NCI-H774 (cell line): Measurements from ENCODE around the gene ATP6V1C2.
"Not testable (repeated sequence)": the region's sequence is repeated elsewhere in the genome, so short reads cannot be mapped to it uniquely, and the experiment has no call there.

Experiments
- DNase-seq: peaks from one replicate; lab custom pipeline; 2025; lab: John Stamatoyannopoulos, UW

The ATP6V1C2 gene

GRCh38 chr2:10786240-10786982, 65.0 kb downstream of the ATP6V1C2 start:
- no peak for DNase-seq

GRCh38 chr2:10787176-10787968, 65.9 kb downstream of the ATP6V1C2 start:
- DNase-seq, result no peak

- no peak for DNase-seq
Measured at GRCh38 chr2:10788855-10789254, 67.4 kb downstream of the ATP6V1C2 start.

DNA sequence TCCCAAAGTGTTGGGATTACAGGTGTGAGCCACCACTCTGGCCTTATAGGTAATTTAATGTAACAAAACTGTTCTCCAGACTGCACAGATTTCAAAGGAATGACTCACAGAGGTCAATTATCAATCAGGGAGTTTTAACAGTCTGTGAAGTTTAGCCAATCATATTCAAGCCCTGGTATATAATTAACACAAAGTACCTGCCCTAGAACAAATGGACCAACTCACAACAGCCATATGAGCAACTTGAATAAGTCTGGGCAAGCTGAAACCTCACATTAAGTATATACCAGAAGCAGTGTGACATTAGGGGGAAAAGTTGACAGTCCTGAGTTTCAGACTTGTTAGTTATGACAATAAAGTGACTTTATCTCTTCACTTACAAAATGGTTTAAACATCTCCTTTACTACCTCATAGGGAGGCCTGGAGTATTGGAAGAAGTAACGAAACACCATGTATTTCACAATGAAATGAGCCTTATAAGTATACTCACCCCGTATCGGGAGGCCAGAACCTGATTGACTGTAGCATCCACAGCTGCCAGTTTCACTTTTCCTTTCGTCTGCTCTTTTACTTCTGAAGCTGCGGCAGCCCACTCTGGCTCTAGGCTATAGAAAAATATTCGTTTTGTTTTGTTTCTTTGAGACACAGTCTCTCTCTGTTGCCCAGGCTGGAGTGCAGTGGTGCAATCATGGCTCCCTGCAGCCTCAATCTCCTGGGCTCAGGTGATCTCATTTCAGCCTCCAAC, 69.0 kb downstream of the ATP6V1C2 start:
- no peak for DNase-seq

GRCh38 chr2:10792001-10792634, 70.7 kb downstream of the ATP6V1C2 start:
- DNase-seq, result no peak

DNA sequence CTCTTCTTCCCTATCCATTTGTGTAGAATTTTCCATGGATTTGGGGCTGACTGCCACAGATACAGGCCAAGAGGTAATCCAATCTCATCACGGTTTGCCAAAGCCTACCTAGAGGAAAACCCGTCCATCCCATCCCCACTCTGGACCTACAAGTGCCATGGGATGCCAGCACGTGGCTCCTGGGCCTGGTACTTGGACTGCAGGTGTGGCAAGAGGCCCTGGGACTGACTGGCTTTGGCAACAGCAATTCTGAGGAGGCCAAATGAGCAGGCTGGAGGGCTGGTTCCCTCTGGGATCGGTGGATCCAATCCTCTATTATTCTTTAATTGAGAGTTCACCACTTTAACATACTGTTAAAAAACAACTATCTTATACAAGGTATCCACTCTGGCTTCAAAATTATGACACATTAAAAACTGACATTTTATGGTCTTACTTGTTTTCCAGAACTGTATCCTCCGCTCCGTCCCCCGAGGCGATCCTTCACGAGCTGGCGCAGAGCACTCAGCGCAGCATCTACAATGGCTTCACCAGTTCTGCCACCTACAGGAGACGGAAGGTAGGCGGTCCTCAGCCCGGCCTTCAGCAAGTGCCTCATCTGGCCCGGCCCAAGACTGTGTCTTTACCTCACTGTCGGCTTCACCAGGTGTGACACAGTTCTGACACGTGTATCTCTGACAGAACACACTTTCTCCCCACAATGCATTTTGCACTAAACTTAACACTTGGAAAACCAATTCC, 71.4 kb downstream of the ATP6V1C2 start:
- no peak for DNase-seq

DNA sequence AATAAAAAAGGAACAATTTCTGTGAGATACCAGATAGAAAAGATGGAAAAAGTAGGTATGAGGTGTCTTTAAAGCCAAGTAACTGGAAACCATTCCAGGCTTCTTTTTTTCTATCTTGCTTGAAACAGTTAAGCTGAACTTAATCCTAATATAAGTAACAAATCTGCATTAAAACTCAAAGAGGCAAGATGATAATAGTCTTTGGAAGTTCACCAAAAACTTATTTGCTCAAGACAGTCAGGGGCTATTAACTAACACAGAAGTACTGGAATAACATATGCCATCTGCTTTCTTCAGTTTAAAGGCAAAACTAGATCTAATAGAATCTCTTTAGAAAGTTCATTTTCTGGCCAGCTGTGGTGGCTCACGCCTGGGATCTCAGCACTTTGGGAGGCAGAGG, 72.4 kb downstream of the ATP6V1C2 start:
- no peak for DNase-seq

- DNase-seq, result no peak
Measured at GRCh38 chr2:10794876-10795275, 73.4 kb downstream of the ATP6V1C2 start.

GRCh38 chr2:10795508-10796046, 74.1 kb downstream of the ATP6V1C2 start:
- no peak for DNase-seq

GRCh38 chr2:10796703-10797102, 75.3 kb downstream of the ATP6V1C2 start:
- DNase-seq, result no peak

GRCh38 chr2:10798783-10799182, 77.4 kb downstream of the ATP6V1C2 start:
- no peak for DNase-seq

- DNase-seq, result no peak
Measured at GRCh38 chr2:10800163-10800562, 78.7 kb downstream of the ATP6V1C2 start.

GRCh38 chr2:10802657-10803056, 81.2 kb downstream of the ATP6V1C2 start:
- no peak for DNase-seq

DNA sequence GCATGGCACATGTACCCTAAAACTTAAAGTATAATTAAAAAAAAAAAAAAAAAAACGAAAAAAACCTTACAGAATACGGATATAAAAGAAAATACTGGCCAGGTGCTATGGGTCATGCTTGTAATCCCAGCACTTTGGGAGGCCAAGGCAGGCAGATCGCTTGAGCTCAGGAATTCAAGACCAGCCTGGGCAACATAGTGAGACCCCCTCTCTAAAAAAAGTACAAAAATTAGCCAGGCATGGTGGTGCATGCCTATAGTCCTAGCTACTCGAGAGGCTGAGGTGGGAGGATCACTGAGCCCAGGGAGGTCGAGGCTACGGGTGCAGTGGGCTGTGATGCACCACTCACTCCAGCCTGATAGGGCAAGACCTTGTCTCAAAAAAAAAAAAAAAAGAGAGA, 84.6 kb downstream of the ATP6V1C2 start:
- DNase-seq, result not testable (repeated sequence)

DNA sequence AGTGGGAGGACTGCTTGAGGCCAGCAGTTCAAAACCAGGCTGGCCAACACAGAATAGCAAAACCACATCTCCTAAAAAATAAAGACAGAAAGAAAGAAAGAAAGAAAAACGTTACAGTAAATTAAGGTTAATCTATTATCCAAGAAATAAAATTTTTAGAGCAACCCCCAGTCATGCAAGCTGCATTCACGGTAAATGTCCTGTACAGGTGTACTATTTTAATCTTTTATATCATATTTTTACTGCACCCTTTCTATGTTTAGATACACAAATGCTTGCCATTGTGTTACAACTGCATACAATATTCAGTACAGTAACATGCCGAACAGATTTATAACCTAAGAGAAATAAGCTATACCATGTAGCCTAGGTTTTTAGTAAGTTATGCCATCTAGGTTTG, 85.1 kb downstream of the ATP6V1C2 start:
- no peak for DNase-seq

DNA sequence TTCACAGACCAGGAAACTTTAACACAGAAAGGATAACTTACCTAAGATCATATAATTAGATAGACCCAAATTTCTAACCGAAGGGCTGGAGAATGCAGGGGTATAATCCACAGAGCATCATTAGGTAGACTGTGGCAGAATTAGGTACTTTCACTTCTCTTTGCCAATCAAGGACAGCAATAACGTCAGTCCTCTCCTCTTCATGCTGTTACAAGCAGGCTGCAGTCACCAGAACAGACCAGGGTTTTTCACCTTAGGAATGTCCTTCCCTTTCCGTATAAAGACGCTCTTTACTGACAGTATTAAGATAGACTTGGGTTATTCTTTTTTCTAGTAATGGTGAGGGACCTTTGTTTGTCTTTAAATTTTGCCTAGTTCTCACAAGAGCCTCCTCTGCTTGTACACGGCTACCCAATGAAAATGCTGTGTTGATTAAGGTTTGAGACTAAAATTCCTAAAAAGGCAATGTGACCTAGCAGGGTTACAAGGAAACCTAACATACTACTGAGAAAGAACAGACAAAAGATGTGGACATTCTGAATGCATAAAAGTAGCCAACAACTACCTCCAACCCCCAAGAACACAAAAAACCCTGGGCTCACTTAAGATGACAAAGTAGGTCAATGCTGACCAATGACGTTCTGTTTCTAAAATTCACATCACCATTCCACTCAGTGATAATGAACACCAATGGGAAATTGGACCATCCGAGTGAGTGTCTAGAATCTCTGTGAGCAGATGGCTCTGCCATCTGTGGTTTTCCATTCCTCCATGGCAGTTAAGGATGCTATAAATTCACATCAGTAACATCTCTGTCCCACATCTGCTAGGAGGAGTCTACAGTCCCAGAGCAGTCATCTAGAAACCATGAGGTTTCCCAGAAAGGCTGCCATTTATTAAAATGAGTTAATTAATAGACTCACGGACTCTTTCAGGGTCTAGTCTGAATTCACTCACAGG, 89.1 kb downstream of the ATP6V1C2 start:
- no peak for DNase-seq

DNA sequence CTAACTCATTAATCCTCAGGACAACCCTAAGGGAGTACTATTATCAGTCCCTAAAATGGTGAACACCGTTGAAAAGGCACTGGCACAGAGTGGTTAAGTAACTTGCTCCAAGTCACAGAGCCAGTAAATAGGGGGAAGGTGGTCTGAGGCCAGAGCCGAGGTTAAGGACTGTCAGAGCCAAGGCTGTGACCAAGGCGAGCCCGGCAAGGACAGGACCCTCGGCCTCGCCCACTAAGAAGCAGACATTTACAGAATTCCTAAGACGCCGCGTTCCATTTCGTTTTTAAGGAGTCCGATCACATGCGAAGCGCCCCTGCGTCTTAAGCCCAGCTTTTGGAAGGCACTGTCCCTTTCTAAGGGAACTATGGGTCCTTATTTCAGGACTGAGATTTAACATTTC, 90.1 kb downstream of the ATP6V1C2 start:
- DNase-seq, result no peak

GRCh38 chr2:10812362-10813162, 91.1 kb downstream of the ATP6V1C2 start, which contains the start of gene PDIA6:
PDIA6 (minus strand) TSS chr2:10812785; CDS start chr2:10812696, 89 bp downstream.
- DNase-seq, result peak; percentile 93
